Prostate gland (tissue), 2 donors: Measurements from ENCODE around the gene G3BP1.

ENCODE experiments used
- POLR2A ChIP-seq: fragments of 450-650 bp; IDR thresholded peaks from one replicate; pipeline ENCODE4 v1.6.1; 2016; ENCODE audit warnings: antibody characterized with exemption, mild to moderate bottlenecking
- POLR2AphosphoS5 ChIP-seq: sonication (generic); formaldehyde crosslinking; IDR thresholded peaks from one replicate; pipeline ENCODE4 v1.6.1; 2017; ENCODE audit warnings: antibody characterized with exemption
- TF ChIP-seq, protein P1 (sequence below), 4 experiments: fragments of 200-600 bp in 2 of 4; fragments of 450-650 bp in 2 of 4; sonication (generic) in 2 of 4; IDR thresholded peaks; 1 replicate in 3 of 4; 2 replicates in 1 of 4; pipeline ENCODE4 v1.5.1; 2016 to 2019; ENCODE audit warnings: antibody characterized with exemption in 4 of 4, mild to moderate bottlenecking in 2 of 4, moderate library complexity in 2 of 4

- TF ChIP-seq, protein P1, sequence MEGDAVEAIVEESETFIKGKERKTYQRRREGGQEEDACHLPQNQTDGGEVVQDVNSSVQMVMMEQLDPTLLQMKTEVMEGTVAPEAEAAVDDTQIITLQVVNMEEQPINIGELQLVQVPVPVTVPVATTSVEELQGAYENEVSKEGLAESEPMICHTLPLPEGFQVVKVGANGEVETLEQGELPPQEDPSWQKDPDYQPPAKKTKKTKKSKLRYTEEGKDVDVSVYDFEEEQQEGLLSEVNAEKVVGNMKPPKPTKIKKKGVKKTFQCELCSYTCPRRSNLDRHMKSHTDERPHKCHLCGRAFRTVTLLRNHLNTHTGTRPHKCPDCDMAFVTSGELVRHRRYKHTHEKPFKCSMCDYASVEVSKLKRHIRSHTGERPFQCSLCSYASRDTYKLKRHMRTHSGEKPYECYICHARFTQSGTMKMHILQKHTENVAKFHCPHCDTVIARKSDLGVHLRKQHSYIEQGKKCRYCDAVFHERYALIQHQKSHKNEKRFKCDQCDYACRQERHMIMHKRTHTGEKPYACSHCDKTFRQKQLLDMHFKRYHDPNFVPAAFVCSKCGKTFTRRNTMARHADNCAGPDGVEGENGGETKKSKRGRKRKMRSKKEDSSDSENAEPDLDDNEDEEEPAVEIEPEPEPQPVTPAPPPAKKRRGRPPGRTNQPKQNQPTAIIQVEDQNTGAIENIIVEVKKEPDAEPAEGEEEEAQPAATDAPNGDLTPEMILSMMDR (IDR thresholded peaks at IDR 0.05) = peak; percentile 46 to 76 (median 70)
- TF ChIP-seq POLR2AphosphoS5 = no peak
- no peak for TF ChIP-seq POLR2A
Measured at GRCh38 chr5:151825445-151825844, 53.7 kb downstream of the G3BP1 start.
